ENCODE results near the gene DOCK4.

- TF ChIP-seq, protein P1, sequence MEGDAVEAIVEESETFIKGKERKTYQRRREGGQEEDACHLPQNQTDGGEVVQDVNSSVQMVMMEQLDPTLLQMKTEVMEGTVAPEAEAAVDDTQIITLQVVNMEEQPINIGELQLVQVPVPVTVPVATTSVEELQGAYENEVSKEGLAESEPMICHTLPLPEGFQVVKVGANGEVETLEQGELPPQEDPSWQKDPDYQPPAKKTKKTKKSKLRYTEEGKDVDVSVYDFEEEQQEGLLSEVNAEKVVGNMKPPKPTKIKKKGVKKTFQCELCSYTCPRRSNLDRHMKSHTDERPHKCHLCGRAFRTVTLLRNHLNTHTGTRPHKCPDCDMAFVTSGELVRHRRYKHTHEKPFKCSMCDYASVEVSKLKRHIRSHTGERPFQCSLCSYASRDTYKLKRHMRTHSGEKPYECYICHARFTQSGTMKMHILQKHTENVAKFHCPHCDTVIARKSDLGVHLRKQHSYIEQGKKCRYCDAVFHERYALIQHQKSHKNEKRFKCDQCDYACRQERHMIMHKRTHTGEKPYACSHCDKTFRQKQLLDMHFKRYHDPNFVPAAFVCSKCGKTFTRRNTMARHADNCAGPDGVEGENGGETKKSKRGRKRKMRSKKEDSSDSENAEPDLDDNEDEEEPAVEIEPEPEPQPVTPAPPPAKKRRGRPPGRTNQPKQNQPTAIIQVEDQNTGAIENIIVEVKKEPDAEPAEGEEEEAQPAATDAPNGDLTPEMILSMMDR (IDR thresholded peaks at IDR 0.05), result no peak
- no peak for TF ChIP-seq POLR2A (IDR thresholded peaks at IDR 0.05)
Observed at GRCh38 chr7:112160130-112160770, 45.9 kb downstream of the DOCK4 start.
